HepG2 (cell line): ENCODE results near the gene PARS2. TPM values are rescaled to one million over a fixed set of nuclear protein-coding genes. Genes with fewer than 3 reads are reported as not detected.
A peak's percentile ranks its signal among the peaks of the same experiment; 100 is the strongest.

Experiments
- CENPBD1 ChIP-seq: sonication (generic); formaldehyde crosslinking; IDR thresholded peaks from 2 replicates; pipeline ENCODE4 v1.8.0; 2022; ENCODE audit warnings: missing genetic modification reagents, low read depth, mild to moderate bottlenecking, borderline replicate concordance
- CREB3 ChIP-seq: sonication (generic); formaldehyde crosslinking; IDR thresholded peaks from 2 replicates; pipeline ENCODE4 v1.5.0; 2020; ENCODE audit warnings: missing genetic modification reagents
- DRAP1 ChIP-seq: IDR thresholded peaks from 2 replicates; pipeline ENCODE4 v1.6.1; 2016; ENCODE audit warnings: missing genetic modification reagents, missing compliant biosample characterization
- HMGXB3 ChIP-seq: sonication (generic); formaldehyde crosslinking; IDR thresholded peaks from 2 replicates; pipeline ENCODE4 v1.4.0; 2020; ENCODE audit warnings: missing genetic modification reagents, borderline replicate concordance
- KDM2A ChIP-seq: sonication (generic); formaldehyde crosslinking; IDR thresholded peaks from 2 replicates; pipeline ENCODE4 v1.4.0; 2020; ENCODE audit warnings: low read depth, missing genetic modification reagents, borderline replicate concordance
- KIAA2018 ChIP-seq: sonication (generic); formaldehyde crosslinking; IDR thresholded peaks from 2 replicates; pipeline ENCODE4 v1.5.0; 2020; ENCODE audit warnings: mild to moderate bottlenecking, missing genetic modification reagents, borderline replicate concordance
- PHB2 ChIP-seq: fragments of 450-650 bp; IDR thresholded peaks from 2 replicates; pipeline ENCODE4 v1.6.1; 2018; ENCODE audit not compliant: partially characterized antibody
- PHF5A ChIP-seq: IDR thresholded peaks from one replicate; pipeline ENCODE4 v1.6.1; 2018; ENCODE audit warnings: low read depth, missing genetic modification reagents; ENCODE audit not compliant: unreplicated experiment
- SIN3B ChIP-seq: fragments of 150-350 bp; IDR thresholded peaks from 2 replicates; pipeline ENCODE4 v1.6.1; 2014; ENCODE audit warnings: low read length
- TFAP4 ChIP-seq: sonication (generic); IDR thresholded peaks from 2 replicates; pipeline ENCODE4 v1.6.1; 2016; ENCODE audit warnings: low read depth, borderline replicate concordance
- XRCC5 ChIP-seq: fragments of 200-400 bp; formaldehyde crosslinking; optimal IDR thresholded peaks from 2 replicates; pipeline ENCODE3; 2017; ENCODE audit warnings: mild to moderate bottlenecking, low read length
- ZNF205 ChIP-seq: IDR thresholded peaks from 2 replicates; pipeline ENCODE4 v1.6.1; 2018; ENCODE audit warnings: missing biosample characterization, missing genetic modification reagents
- ZNF263 ChIP-seq: sonication (generic); formaldehyde crosslinking; IDR thresholded peaks from 2 replicates; pipeline ENCODE4 v1.4.0; 2020; ENCODE audit warnings: missing genetic modification reagents
- polyA plus RNA-seq, 8 experiments: library from polyadenylated mRNA; depleted of rRNA in 3 of 8; stranded (reverse) in 7 of 8; unstranded in 1 of 8; fragments of >200 nt; fragmentation: Illumina TruSeq in 4 of 8; extraction: Trizol in 4 of 8; gene quantifications; 2 replicates each; pipeline versions ENCODE4 v1.2.1 to v1.2.3, GENCODE V29; 2011 to 2016; ENCODE audit warnings: low read depth in 4 of 8, missing spikeins in 1 of 8, mixed read lengths in 1 of 8; ENCODE audit not compliant: insufficient read depth in 1 of 8
- total RNA-seq, 5 experiments: library from RNA; depleted of rRNA; stranded (reverse); fragments of >200 nt; fragmentation: Illumina TruSeq; extraction: Trizol; gene quantifications; 2 replicates each; pipeline ENCODE4 v1.2.3, GENCODE V29; 2016; ENCODE audit warnings: low read depth in 1 of 5

Gene PARS2
- total and polyA plus RNA-seq, 2 of the 13 experiments (the other 11 are each of a cell fraction or from before 2014, with no cell fraction given) = 2.4 to 4.6 TPM

GRCh38 chr1:54715493-54716298 is 48.6 kb downstream of the PARS2 start, which contains the start of gene TTC4 (continued):
- TF ChIP-seq KIAA2018 (CRISPR knock-in tag) (no peak), KDM2A (CRISPR knock-in tag) (peak; percentile 97), SIN3B (peak; percentile 84), PHB2 (no peak), ZNF263 (CRISPR knock-in tag) (peak; percentile 63; the same call in 1 of the 2 replicates), PHF5A (peak; percentile 94), CREB3 (CRISPR knock-in tag) (no peak), ZNF205 (0 out of 2 replicates have a peak, but pooled peaks have one; percentile 44), TFAP4 (no peak), DRAP1 (CRISPR knock-in tag) (peak; percentile 52), HMGXB3 (no peak), XRCC5 (peak; percentile 96), CENPBD1 (CRISPR knock-in tag) (no peak)
